DMS153 treated with DMSO at 0.1 percent for 48 hours (cell line): ENCODE results near the gene TAB2.
"Not testable (repeated sequence)": the region's sequence is repeated elsewhere in the genome, so short reads cannot be mapped to it uniquely, and the experiment has no call there.

Source experiments
- DNase-seq: peaks from one replicate; lab custom pipeline; 2025; ENCODE audit not compliant: unreplicated experiment; lab: John Stamatoyannopoulos, UW

The TAB2 gene

DNA sequence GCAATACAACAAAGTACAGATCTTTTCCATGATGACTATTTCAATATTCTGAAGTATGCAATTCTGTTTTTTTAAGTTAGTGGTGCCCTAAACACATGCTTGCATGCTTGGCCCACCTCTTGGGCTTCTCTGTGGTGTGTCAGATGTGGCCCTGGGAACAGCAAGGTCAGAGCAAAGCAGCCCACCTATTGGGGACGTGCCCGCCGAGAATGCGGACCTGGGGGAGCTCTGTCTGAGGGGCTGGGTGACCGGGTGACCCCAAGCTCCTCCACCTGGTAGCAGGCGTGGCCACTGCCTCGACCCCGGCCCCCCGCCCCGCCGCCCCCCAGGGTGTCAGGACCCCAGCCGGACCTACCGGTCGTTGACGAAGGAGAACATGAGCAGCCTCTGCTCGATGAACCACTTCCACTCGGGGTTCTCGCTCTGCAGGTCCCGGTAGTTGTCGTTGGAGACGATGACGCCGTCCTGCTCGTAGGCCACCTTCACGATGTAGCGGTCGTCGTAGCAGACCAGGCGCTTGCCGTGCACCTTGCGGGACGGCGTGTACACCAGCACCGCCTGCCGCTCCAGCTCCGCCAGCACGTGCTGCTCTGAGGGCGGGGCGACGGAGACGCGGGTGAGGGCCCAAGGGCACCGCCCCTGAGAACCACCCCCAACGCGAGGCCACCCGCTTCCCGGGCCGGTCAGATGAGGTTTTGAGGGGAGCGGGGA lies 139.0 kb downstream of the TAB2 start:
- DNase-seq, result no peak

DNA sequence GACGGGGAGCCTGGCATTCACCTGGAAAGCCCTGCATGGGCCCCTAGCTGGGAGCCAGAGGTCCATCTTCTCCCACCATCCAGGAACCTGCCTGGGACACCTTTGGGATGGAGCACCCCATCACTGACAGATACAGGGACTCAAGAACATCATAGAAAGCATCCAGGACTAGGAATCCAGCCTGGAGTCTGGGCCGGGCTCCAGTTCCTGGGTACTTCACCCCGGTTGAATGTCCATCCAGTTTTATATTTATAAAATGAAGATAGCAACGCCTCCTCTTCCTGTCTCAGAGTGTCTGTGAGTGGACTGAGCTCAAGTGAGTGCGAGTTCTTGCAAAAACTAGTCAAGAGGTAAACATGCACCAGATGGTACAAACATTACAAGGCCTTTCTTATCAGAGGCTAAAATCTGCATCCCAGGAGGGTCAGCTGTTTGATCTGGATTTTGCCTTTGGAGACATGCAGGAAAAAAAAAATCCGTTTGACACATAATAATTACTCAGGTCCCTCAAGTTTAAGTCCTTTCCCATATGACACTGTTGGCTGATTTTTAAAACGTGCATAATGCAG lies 139.9 kb downstream of the TAB2 start:
- DNase-seq, result no peak

DNA sequence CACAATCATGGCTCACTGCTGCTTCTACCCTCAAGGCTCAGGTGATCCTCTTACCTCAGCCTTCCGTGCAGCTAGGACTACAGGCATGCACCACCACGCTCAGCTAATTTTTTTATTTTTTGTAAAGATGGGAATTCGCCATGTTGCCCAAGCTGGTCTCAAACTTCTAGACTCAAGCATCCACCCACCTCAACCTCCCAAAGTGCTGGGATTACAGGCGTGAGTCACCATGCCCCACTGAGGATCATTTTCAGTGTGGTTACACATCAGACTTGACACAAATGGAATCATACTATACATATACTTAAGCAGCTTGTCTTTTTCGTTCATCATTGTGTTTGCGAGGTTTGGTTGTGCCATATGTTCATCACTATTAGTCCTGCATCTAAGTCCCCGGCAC lies 140.7 kb downstream of the TAB2 start:
- DNase-seq, result no peak

DNA sequence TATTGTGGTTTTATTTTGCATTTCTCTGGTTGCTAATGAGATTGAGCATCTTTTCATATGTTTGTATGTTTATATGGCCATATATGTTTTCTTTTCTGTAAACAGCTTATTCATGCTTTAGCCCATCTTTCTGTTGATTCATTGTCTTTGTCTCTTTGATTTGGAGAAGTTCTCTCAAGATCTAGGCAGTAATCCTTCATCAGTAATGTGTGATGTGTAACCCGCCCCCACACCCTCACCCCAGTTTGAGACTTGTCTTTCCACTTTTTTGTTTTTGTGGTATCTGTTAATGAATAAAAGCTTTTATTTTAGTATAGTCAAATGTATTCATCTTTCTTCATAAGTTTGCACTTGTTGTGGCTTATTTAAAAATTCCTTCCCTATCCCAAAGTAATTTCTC lies 141.3 kb downstream of the TAB2 start:
- DNase-seq, result no peak

DNA sequence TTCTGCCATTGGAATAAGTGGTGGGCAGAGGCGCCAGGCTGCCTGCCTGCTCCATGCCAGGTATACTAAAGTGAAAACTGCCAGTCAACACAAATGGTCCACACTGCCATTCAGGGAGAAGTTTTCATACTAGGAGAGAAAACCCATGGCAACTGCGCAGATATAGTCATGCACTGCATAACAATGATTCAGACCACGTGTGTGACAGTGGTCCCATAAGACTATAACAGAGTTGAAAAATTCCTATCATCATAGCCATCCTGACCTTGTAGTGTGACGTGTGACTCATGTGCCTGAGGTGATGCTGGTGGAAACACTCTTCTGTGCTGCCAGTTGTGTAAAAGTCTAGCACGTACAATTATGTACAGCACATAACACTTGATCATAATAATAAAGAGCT lies 142.2 kb downstream of the TAB2 start:
- no peak for DNase-seq

DNA sequence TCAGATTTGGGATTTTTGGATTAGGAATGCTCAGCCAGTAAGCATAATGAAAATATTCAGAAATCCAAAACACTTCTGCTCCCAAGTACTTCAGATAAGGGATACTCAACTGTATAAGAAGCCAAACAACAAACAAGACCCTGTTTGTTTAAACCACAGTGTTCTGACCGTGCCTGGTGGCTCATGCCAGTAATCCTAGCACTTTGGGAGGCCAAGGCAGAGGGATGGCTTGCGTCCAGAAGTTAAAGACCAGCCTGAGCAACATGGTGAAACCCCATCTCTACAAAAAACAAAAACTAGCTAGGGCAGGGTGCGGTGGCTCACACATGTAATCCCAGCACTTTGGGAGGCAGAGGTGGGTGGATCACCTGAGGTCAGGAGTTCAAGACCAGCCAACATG lies 142.7 kb downstream of the TAB2 start:
- not testable (repeated sequence) for DNase-seq
